SK-N-SH (cell line): ENCODE data around the gene DPP10. TPM values are rescaled to one million over a fixed set of nuclear protein-coding genes. Genes with fewer than 3 reads are reported as not detected.

ENCODE experiments used
- CTCF ChIA-PET: fragments of 300-600, 350-600 bp; formaldehyde crosslinking; extraction: SDS; loops from one replicate; lab custom pipeline; 2021; lab: Yijun Ruan, JAX
- POLR2A ChIA-PET: fragments of 350-600 bp; sonication (Branson Sonifier 250); formaldehyde crosslinking; extraction: SDS; loops from one replicate; lab custom pipeline; 2020; ENCODE audit warnings: antibody characterized with exemption, inconsistent platforms; lab: Yijun Ruan, JAX
- DNase-seq: peaks from one replicate; pipeline ENCODE4 v3.0.0; 2012
- H2AFZ ChIP-seq: fragments of 200-600 bp; sonication (generic); 2 replicates; pipeline ENCODE4 v1.8.1; 2016; ENCODE audit warnings: antibody characterized with exemption, mild to moderate bottlenecking, low read depth
- H3F3A ChIP-seq: fragments of 200-600 bp; sonication (generic); replicated peaks from 2 replicates; pipeline ENCODE3; 2016; ENCODE audit warnings: antibody characterized with exemption, mild to moderate bottlenecking; ENCODE audit not compliant: insufficient read depth
- H3K27ac ChIP-seq, 2 experiments: fragments of 200-500 bp in 1 of 2; fragments of 200-600 bp in 1 of 2; sonication (Bioruptor generic) in 1 of 2; sonication (generic), shearing (Covaris generic) in 1 of 2; 2 replicates each; pipeline versions ENCODE4 v1.5.1 to v1.6.1; 2014 to 2016; ENCODE audit warnings: low read depth in 2 of 2, inconsistent platforms in 1 of 2, low read length in 1 of 2, mild to moderate bottlenecking in 1 of 2, mixed read lengths in 1 of 2
- H3K27me3 ChIP-seq: fragments of 200-600 bp; sonication (generic), shearing (Covaris generic); 2 replicates; pipeline ENCODE4 v1.6.1; 2016; ENCODE audit warnings: mixed run types; ENCODE audit not compliant: insufficient read depth
- H3K36me3 ChIP-seq, 2 experiments: fragments of 200-500 bp in 1 of 2; fragments of 200-600 bp in 1 of 2; sonication (Bioruptor generic) in 1 of 2; sonication (generic) in 1 of 2; replicated peaks in 1 of 2; 2 replicates each; pipeline versions ENCODE3 to v1.5.1; 2014 to 2016; ENCODE audit warnings: low read length in 1 of 2, mild to moderate bottlenecking in 1 of 2; ENCODE audit not compliant: insufficient read depth in 2 of 2, control insufficient read depth in 1 of 2
- H3K4me1 ChIP-seq, 2 experiments: fragments of 200-500 bp in 1 of 2; fragments of 200-600 bp in 1 of 2; sonication (Bioruptor generic) in 1 of 2; sonication (generic), shearing (Covaris generic) in 1 of 2; 2 replicates each; pipeline versions ENCODE4 v1.5.1 to v1.6.1; 2014 to 2016; ENCODE audit warnings: low read depth in 1 of 2, low read length in 1 of 2, mixed run types in 1 of 2; ENCODE audit not compliant: insufficient read depth in 2 of 2, control insufficient read depth in 1 of 2
- H3K4me2 ChIP-seq: fragments of 200-600 bp; sonication (generic), shearing (Covaris generic); 2 replicates; pipeline ENCODE4 v1.6.1; 2017; ENCODE audit warnings: mixed run types
- H3K4me3 ChIP-seq, 2 experiments: fragments of 200-500 bp in 1 of 2; fragments of 200-600 bp in 1 of 2; sonication (Bioruptor generic) in 1 of 2; sonication (generic), shearing (Covaris generic) in 1 of 2; 2 replicates each; pipeline versions ENCODE4 v1.5.1 to v1.8.1; 2014 to 2016; ENCODE audit warnings: low read depth in 2 of 2, inconsistent platforms in 1 of 2, low read length in 1 of 2, mild to moderate bottlenecking in 1 of 2, mixed read lengths in 1 of 2, moderate library complexity in 1 of 2
- H3K79me2 ChIP-seq: fragments of 200-600 bp; sonication (generic); 2 replicates; pipeline ENCODE4 v1.8.1; 2017; ENCODE audit warnings: mild to moderate bottlenecking; ENCODE audit not compliant: insufficient read depth
- H3K9ac ChIP-seq: fragments of 200-600 bp; sonication (generic); 2 replicates; pipeline ENCODE4 v1.6.1; 2017; ENCODE audit warnings: mixed run types
- H3K9me2 ChIP-seq: fragments of 200-600 bp; sonication (generic); 2 replicates; pipeline ENCODE4 v1.6.1; 2017; ENCODE audit warnings: mixed run types
- H3K9me3 ChIP-seq: fragments of 200-600 bp; sonication (generic); 2 replicates; pipeline ENCODE4 v1.6.1; 2017; ENCODE audit warnings: mixed run types, mild to moderate bottlenecking, moderate library complexity
- H4K20me1 ChIP-seq: fragments of 200-600 bp; sonication (generic); 2 replicates; pipeline ENCODE4 v1.6.1; 2017; ENCODE audit warnings: mild to moderate bottlenecking, mixed run types; ENCODE audit not compliant: insufficient read depth
- CHD2 ChIP-seq: fragments of 150-350 bp; IDR thresholded peaks from 2 replicates; pipeline ENCODE4 v1.6.1; 2018; ENCODE audit warnings: low read length; ENCODE audit not compliant: partially characterized antibody
- FOXM1 ChIP-seq: IDR thresholded peaks from 2 replicates; pipeline ENCODE4 v1.4.0; 2012; ENCODE audit warnings: low read depth, mild to moderate bottlenecking
- MXI1 ChIP-seq: IDR thresholded peaks from 2 replicates; pipeline ENCODE4 v1.6.1; 2012; ENCODE audit warnings: mild to moderate bottlenecking, low read depth, low read length, improper control_type of control experiment
- POLR2AphosphoS5 ChIP-seq: IDR thresholded peaks from 2 replicates; pipeline ENCODE4 v1.6.1; 2012; ENCODE audit warnings: low read depth, low read length
- RCOR1 ChIP-seq: fragments of 150-350 bp; IDR thresholded peaks from 2 replicates; pipeline ENCODE4 v1.6.1; 2017; ENCODE audit warnings: antibody characterized with exemption, low read length
- RFX5 ChIP-seq: IDR thresholded peaks from 2 replicates; pipeline ENCODE4 v1.6.1; 2012; ENCODE audit warnings: mild to moderate bottlenecking, improper control_type of control experiment, low read length
- RXRA ChIP-seq: IDR thresholded peaks from 2 replicates; pipeline ENCODE4 v1.4.0; 2012; ENCODE audit warnings: low read depth, mild to moderate bottlenecking, borderline replicate concordance
- SIN3A ChIP-seq: IDR thresholded peaks from 2 replicates; pipeline ENCODE4 v1.6.1; 2012; ENCODE audit warnings: low read depth, mild to moderate bottlenecking, low read length, moderate library complexity, borderline replicate concordance
- TAF1 ChIP-seq: IDR thresholded peaks from 2 replicates; pipeline ENCODE4 v1.6.1; 2012; ENCODE audit warnings: low read depth, mild to moderate bottlenecking, low read length, moderate library complexity, borderline replicate concordance
- YY1 ChIP-seq: IDR thresholded peaks from 2 replicates; pipeline ENCODE4 v1.4.0; 2012; ENCODE audit warnings: low read depth, mild to moderate bottlenecking
- ZBTB33 ChIP-seq: IDR thresholded peaks from 2 replicates; pipeline ENCODE4 v1.4.0; 2012; ENCODE audit warnings: low read depth, borderline replicate concordance
- WGBS: methylation state at CpG from one replicate; pipeline ENCODE4 v1.1.6; 2017; ENCODE audit warnings: low lambda C conversion rate; 5-methylcytosine and 5-hydroxymethylcytosine counted together
- polyA plus RNA-seq, 3 experiments: library from polyadenylated mRNA; depleted of rRNA; stranded (reverse); fragments of >200 nt; gene quantifications; 2 replicates each; pipeline ENCODE4 v1.2.3, GENCODE V29; 2012
- TF ChIP-seq, protein P1 (sequence below): IDR thresholded peaks from 2 replicates; pipeline ENCODE4 v1.4.0; 2012; ENCODE audit warnings: low read depth

DPP10 gene
- polyA plus RNA-seq, 1 of the 3 experiments (the other 2 are of a cell fraction), result not detected

- Histone ChIP-seq H3K4me2 (no peak overlapping the region), H3K9me2 (no peaks in the 10 kb centered on the region), H3K79me2 (no peaks in the 10 kb centered on the region), H3K4me1 (no peaks in the 10 kb centered on the region), H3K27ac (no peak overlapping the region), H3F3A (no peaks in the 10 kb centered on the region), H3K36me3 (no peaks in the 10 kb centered on the region)
- POLR2A ChIA-PET, result no interaction called here
- TF ChIP-seq FOXM1, result no peak
- no peak for TF ChIP-seq TAF1
- TF ChIP-seq CHD2, result no peak
- TF ChIP-seq POLR2AphosphoS5, result no peak
- no peak for TF ChIP-seq RXRA
- TF ChIP-seq SIN3A, result no peak
- TF ChIP-seq, all 33 proteins: peak for 0
- DNase-seq, result no peak
- CTCF ChIA-PET, result interaction anchor here (1.2 kb wide), 1 partner anchor 10 kb away, joined by 3 read pairs; no protein-coding TSS in a partner anchor
- Histone ChIP-seq H3K9ac (no peak overlapping the region), H4K20me1 (no peaks in the 10 kb centered on the region), H3K27me3 (no peaks in the 10 kb centered on the region), H3K9me3 (no peaks in the 10 kb centered on the region; the same call in 1 of the 2 replicates), H3K4me3 (no peak overlapping the region), H2AFZ (no peak overlapping the region)
- 7% methylated on average over 4 of the region's 4 CpGs for WGBS
Measured at GRCh38 chr2:115071534-115071933, 629.1 kb downstream of the DPP10 start.

GRCh38 chr2:115075800-115076199, 633.4 kb downstream of the DPP10 start:
- 0% methylated on average over 2 of the region's 2 CpGs for WGBS
- TF ChIP-seq RFX5 (no peak), MXI1 (no peak), YY1 (no peak), POLR2AphosphoS5 (no peak), ZBTB33 (no peak)
- TF ChIP-seq, protein P1, sequence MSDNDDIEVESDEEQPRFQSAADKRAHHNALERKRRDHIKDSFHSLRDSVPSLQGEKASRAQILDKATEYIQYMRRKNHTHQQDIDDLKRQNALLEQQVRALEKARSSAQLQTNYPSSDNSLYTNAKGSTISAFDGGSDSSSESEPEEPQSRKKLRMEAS, result no peak

GRCh38 chr2:115077626-115078025, 635.2 kb downstream of the DPP10 start:
- no peaks in the 10 kb centered on the region for H3K27me3 ChIP-seq
- ChIA-PET CTCF (no interaction called here), POLR2A (no interaction called here)
- H3K9ac ChIP-seq, result no peak overlapping the region
- no peaks in the 10 kb centered on the region for H3F3A ChIP-seq
- H3K36me3 ChIP-seq, result no peaks in the 10 kb centered on the region
- no peak for DNase-seq
- H3K4me1 ChIP-seq, result no peaks in the 10 kb centered on the region
- no peaks in the 10 kb centered on the region for H3K9me3 ChIP-seq
- no peak overlapping the region for H3K27ac ChIP-seq
- H4K20me1 ChIP-seq, result no peaks in the 10 kb centered on the region
- 5% methylated on average over 1 of the region's 1 CpG for WGBS
- no peak overlapping the region for H2AFZ ChIP-seq
- TF ChIP-seq, protein P1, result no peak
- no peak for TF ChIP-seq RCOR1
- no peak overlapping the region for H3K4me2 ChIP-seq
- no peak overlapping the region for H3K4me3 ChIP-seq
- no peaks in the 10 kb centered on the region for H3K79me2 ChIP-seq
- no peaks in the 10 kb centered on the region for H3K9me2 ChIP-seq

More at GRCh38 chr2:115075800-115076199, 633.4 kb downstream of the DPP10 start:
- Histone ChIP-seq H3K27ac (no peak overlapping the region), H3K4me2 (no peak overlapping the region), H3K9me2 (no peaks in the 10 kb centered on the region), H3K79me2 (no peaks in the 10 kb centered on the region), H3F3A (no peaks in the 10 kb centered on the region), H3K4me1 (no peaks in the 10 kb centered on the region), H3K27me3 (no peaks in the 10 kb centered on the region), H3K4me3 (no peak overlapping the region), H4K20me1 (no peaks in the 10 kb centered on the region), H3K36me3 (no peaks in the 10 kb centered on the region), H2AFZ (no peak overlapping the region), H3K9ac (no peak overlapping the region), H3K9me3 (no peaks in the 10 kb centered on the region)
- POLR2A ChIA-PET, result no interaction called here
- no peak for DNase-seq
- CTCF ChIA-PET, result no interaction called here
